Osteocyte (in vitro differentiated cells): Measurements from ENCODE around the gene DPP10. TPM values are rescaled to one million over a fixed set of nuclear protein-coding genes. Genes with fewer than 3 reads are reported as not detected.

ENCODE experiments used
- DNase-seq: peaks from one replicate; pipeline ENCODE4 v3.0.0; 2021; ENCODE audit warnings: mixed read lengths; ENCODE audit not compliant: unreplicated experiment; ENCODE audit errors: extremely low spot score
- H3K27ac Mint-ChIP-seq: one replicate; pipeline ENCODE4 v1.8.0; 2021; ENCODE audit warnings: mild to moderate bottlenecking, mixed read lengths; ENCODE audit not compliant: unreplicated experiment
- H3K27me3 Mint-ChIP-seq: one replicate; pipeline ENCODE4 v1.8.0; 2021; ENCODE audit warnings: mixed read lengths; ENCODE audit not compliant: unreplicated experiment
- H3K36me3 Mint-ChIP-seq: one replicate; pipeline ENCODE4 v1.8.0; 2021; ENCODE audit warnings: mixed read lengths; ENCODE audit not compliant: unreplicated experiment
- H3K4me1 Mint-ChIP-seq: one replicate; pipeline ENCODE4 v1.8.0; 2021; ENCODE audit warnings: mixed read lengths; ENCODE audit not compliant: unreplicated experiment
- H3K4me3 Mint-ChIP-seq: one replicate; pipeline ENCODE4 v1.8.0; 2021; ENCODE audit warnings: mild to moderate bottlenecking, moderate library complexity, mixed read lengths; ENCODE audit not compliant: unreplicated experiment
- H3K9me3 Mint-ChIP-seq: one replicate; pipeline ENCODE4 v1.8.0; 2021; ENCODE audit warnings: mixed read lengths; ENCODE audit not compliant: unreplicated experiment
- total RNA-seq: library from RNA; stranded (reverse); gene quantifications from 2 replicates; pipeline ENCODE4 v1.2.1, GENCODE V29; 2021
- TF ChIP-seq, protein P1 (sequence below): fragments of 200-600 bp; sonication (generic); IDR thresholded peaks from 2 replicates; pipeline ENCODE4 v1.5.0; 2021; ENCODE audit warnings: antibody characterized with exemption, mild to moderate bottlenecking, moderate library complexity

DPP10 gene
- total RNA-seq, 1 donor from 2014 or later, result not detected

DNA sequence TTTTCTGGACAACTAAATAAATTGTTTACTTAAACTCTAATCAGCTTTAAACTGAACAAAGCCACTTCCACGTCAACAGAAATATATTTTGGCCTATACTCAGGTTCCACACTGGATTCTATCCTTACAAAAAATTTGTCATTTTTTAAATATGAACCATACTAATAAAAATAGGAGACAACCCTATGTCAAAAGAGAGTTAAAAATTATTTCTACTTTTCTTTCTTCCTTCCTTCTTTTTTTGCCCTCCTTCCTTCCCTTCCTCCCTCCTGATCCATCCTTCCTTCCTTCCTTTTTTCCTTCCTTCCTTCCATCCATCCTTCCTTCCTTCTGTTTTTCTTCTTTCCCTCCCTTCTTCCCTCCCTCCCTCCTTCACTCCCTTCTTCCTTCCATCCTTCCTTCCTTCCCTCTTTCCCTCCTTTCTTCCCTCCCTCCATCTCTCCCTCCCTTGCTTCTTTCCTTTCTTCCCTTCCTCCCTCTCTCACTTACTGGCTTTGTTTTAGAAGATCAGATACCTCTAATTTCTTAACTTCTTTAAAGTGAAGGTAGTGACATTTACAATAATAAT, 1444.9 kb downstream of the DPP10 start:
- TF ChIP-seq, protein P1, sequence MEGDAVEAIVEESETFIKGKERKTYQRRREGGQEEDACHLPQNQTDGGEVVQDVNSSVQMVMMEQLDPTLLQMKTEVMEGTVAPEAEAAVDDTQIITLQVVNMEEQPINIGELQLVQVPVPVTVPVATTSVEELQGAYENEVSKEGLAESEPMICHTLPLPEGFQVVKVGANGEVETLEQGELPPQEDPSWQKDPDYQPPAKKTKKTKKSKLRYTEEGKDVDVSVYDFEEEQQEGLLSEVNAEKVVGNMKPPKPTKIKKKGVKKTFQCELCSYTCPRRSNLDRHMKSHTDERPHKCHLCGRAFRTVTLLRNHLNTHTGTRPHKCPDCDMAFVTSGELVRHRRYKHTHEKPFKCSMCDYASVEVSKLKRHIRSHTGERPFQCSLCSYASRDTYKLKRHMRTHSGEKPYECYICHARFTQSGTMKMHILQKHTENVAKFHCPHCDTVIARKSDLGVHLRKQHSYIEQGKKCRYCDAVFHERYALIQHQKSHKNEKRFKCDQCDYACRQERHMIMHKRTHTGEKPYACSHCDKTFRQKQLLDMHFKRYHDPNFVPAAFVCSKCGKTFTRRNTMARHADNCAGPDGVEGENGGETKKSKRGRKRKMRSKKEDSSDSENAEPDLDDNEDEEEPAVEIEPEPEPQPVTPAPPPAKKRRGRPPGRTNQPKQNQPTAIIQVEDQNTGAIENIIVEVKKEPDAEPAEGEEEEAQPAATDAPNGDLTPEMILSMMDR, result no peak

More for the DNA sequence above, 1444.9 kb downstream of the DPP10 start:
- Mint-ChIP-seq H3K27me3 (no peaks in the 10 kb centered on the region), H3K9me3 (peaks cover 58% of the 10 kb centered on the region), H3K4me1 (no peaks in the 10 kb centered on the region), H3K4me3 (no peak overlapping the region), H3K36me3 (no peaks in the 10 kb centered on the region), H3K27ac (no peak overlapping the region)
- DNase-seq, result no peak
